HCT116 (cell line): ENCODE results near the gene SYT9. TPM values are rescaled to one million over a fixed set of nuclear protein-coding genes. Genes with fewer than 3 reads are reported as not detected.

Experiments used
- ATAC-seq: fragments of 200-7000 bp; cut with Tn5 transposase; 2 replicates; pipeline ENCODE4 v1.9.1; 2020; ENCODE audit warnings: mild to moderate bottlenecking, moderate library complexity
- BruUV-seq: library from RNA; stranded (reverse); fragments of 400-500 nt; replicated peaks from 2 replicates; lab custom pipeline; 2021; lab: Mats Ljungman, UMichigan
- CTCF ChIA-PET: fragments of 300-600 bp; sonication (Branson Sonifier 250); formaldehyde crosslinking; loops from one replicate; lab custom pipeline; 2021; ENCODE audit warnings: antibody characterized with exemption; lab: Charles Lee
- POLR2A ChIA-PET: fragments of 300-600, 350-600 bp; sonication (Branson Sonifier 250); formaldehyde crosslinking; loops from one replicate; lab custom pipeline; 2021; ENCODE audit warnings: antibody characterized with exemption; lab: Charles Lee
- RAD21 ChIA-PET, 2 experiments: fragments of 300-600 bp; sonication (Branson Sonifier 250); formaldehyde crosslinking; loops; one replicate each; lab custom pipeline; 2023; ENCODE audit warnings: low total read pairs in 2 of 2; ENCODE audit not compliant: uncharacterized antibody in 2 of 2, unreplicated experiment in 2 of 2, low non-redundant PET in 1 of 2; lab: Charles Lee
- DNase-seq: peaks from one replicate; pipeline ENCODE4 v3.0.0-alpha.2; 2010; ENCODE audit warnings: low read depth, low spot score
- H2AFZ ChIP-seq: fragments of 200-600 bp; shearing (Covaris generic), sonication (generic); 2 replicates; pipeline ENCODE4 v1.6.1; 2017; ENCODE audit warnings: low read depth, mixed run types, mixed read lengths, antibody characterized with exemption, low read length; ENCODE audit not compliant: poor library complexity, severe bottlenecking
- H3K27ac ChIP-seq: 2 replicates; pipeline ENCODE4 v1.5.1; 2012; ENCODE audit warnings: low read depth, low read length
- H3K27me3 ChIP-seq: fragments of 200-600 bp; sonication (generic); 2 replicates; pipeline ENCODE4 v1.6.1; 2016; ENCODE audit warnings: mixed run types, low read length, mixed read lengths; ENCODE audit not compliant: insufficient read depth
- H3K36me3 ChIP-seq, 2 experiments: fragments of 200-500 bp in 1 of 2; fragments of 200-600 bp in 1 of 2; sonication (Bioruptor generic) in 1 of 2; sonication (generic) in 1 of 2; 2 replicates each; pipeline versions ENCODE4 v1.5.1 to v1.6.1; 2014 to 2016; ENCODE audit warnings: low read length in 2 of 2, inconsistent platforms in 1 of 2, mixed read lengths in 1 of 2, mixed run types in 1 of 2; ENCODE audit not compliant: insufficient read depth in 2 of 2, control insufficient read depth in 1 of 2
- H3K4me1 ChIP-seq, 2 experiments: fragments of 200-600 bp in 1 of 2; sonication (generic) in 1 of 2; 2 replicates each; pipeline versions ENCODE4 v1.5.1 to v1.6.1; 2012 to 2017; ENCODE audit warnings: low read length in 2 of 2, inconsistent platforms in 1 of 2, mild to moderate bottlenecking in 1 of 2, mixed read lengths in 1 of 2, mixed run types in 1 of 2, moderate library complexity in 1 of 2; ENCODE audit not compliant: insufficient read depth in 2 of 2, control insufficient read depth in 1 of 2
- H3K4me2 ChIP-seq: fragments of 200-600 bp; sonication (generic); 2 replicates; pipeline ENCODE4 v1.6.1; 2017; ENCODE audit warnings: mixed run types, low read length, mixed read lengths
- H3K4me3 ChIP-seq, 2 experiments: fragments of 200-600 bp in 1 of 2; sonication (generic) in 1 of 2; replicated peaks in 1 of 2; 2 replicates each; pipeline ENCODE4 v1.5.1; 2011 to 2016; ENCODE audit warnings: low read length in 2 of 2, control low read depth in 1 of 2, low read depth in 1 of 2, mild to moderate bottlenecking in 1 of 2, mixed read lengths in 1 of 2, mixed run types in 1 of 2
- H3K79me2 ChIP-seq: fragments of 200-600 bp; sonication (generic); 2 replicates; pipeline ENCODE4 v1.6.1; 2017; ENCODE audit warnings: mild to moderate bottlenecking, mixed run types, low read length, moderate library complexity, mixed read lengths; ENCODE audit not compliant: insufficient read depth
- H3K9ac ChIP-seq: fragments of 200-600 bp; sonication (generic); 2 replicates; pipeline ENCODE4 v1.6.1; 2016; ENCODE audit warnings: low read length, mixed read lengths
- H3K9me2 ChIP-seq: fragments of 200-600 bp; sonication (generic), shearing (Covaris generic); 2 replicates; pipeline ENCODE4 v1.6.1; 2017; ENCODE audit warnings: mixed run types, mild to moderate bottlenecking, moderate library complexity; ENCODE audit not compliant: insufficient read depth
- H3K9me3 ChIP-seq, 2 experiments: fragments of 200-500 bp in 1 of 2; fragments of 200-600 bp in 1 of 2; sonication (Bioruptor generic) in 1 of 2; sonication (generic) in 1 of 2; 2 replicates each; pipeline ENCODE4 v1.6.1; 2014 to 2017; ENCODE audit warnings: low read length in 2 of 2, mixed read lengths in 2 of 2, inconsistent platforms in 1 of 2, low read depth in 1 of 2, mild to moderate bottlenecking in 1 of 2, mixed run types in 1 of 2, moderate library complexity in 1 of 2; ENCODE audit not compliant: control insufficient read depth in 1 of 2, insufficient read depth in 1 of 2
- H4K20me1 ChIP-seq: fragments of 200-600 bp; sonication (generic), shearing (Covaris generic); 2 replicates; pipeline ENCODE4 v1.6.1; 2017; ENCODE audit warnings: mixed run types, mild to moderate bottlenecking, moderate library complexity; ENCODE audit not compliant: insufficient read depth
- CTCF ChIP-seq, 3 experiments: fragments of 200-600 bp in 1 of 3; sonication (generic) in 1 of 3; IDR thresholded peaks in 2 of 3; conservative IDR thresholded peaks in 1 of 3; 2 replicates each; pipeline ENCODE4 v1.5.1; 2012 to 2017; ENCODE audit warnings: low read depth in 2 of 3, low read length in 2 of 3, antibody characterized with exemption in 1 of 3, borderline replicate concordance in 1 of 3, control low read depth in 1 of 3, mild to moderate bottlenecking in 1 of 3, mixed read lengths in 1 of 3, mixed run types in 1 of 3, moderate library complexity in 1 of 3; ENCODE audit not compliant: insufficient read depth in 1 of 3
- EZH2 ChIP-seq: fragments of 200-600 bp; sonication (generic); IDR thresholded peaks from 2 replicates; pipeline ENCODE4 v1.6.1; 2017; ENCODE audit warnings: antibody characterized with exemption, mixed run types
- EZH2phosphoT487 ChIP-seq: fragments of 200-600 bp; IDR thresholded peaks from 2 replicates; pipeline ENCODE4 v1.6.1; 2018; ENCODE audit warnings: antibody characterized with exemption, borderline replicate concordance
- FOSL1 ChIP-seq: IDR thresholded peaks from 2 replicates; pipeline ENCODE4 v1.6.1; 2012; ENCODE audit warnings: low read depth
- MAX ChIP-seq: IDR thresholded peaks from 2 replicates; pipeline ENCODE4 v1.6.1; 2012
- POLR2A ChIP-seq: IDR thresholded peaks from 2 replicates; pipeline ENCODE4 v1.7.0; 2011; ENCODE audit warnings: borderline replicate concordance; ENCODE audit not compliant: insufficient read depth, insufficient read length; ENCODE audit errors: extremely low read depth
- POLR2AphosphoS5 ChIP-seq: IDR thresholded peaks from 2 replicates; pipeline ENCODE4 v1.6.1; 2011; ENCODE audit warnings: mild to moderate bottlenecking, low read depth, low read length, moderate library complexity
- SIN3A ChIP-seq: IDR thresholded peaks from 2 replicates; pipeline ENCODE4 v1.6.1; 2012; ENCODE audit warnings: low read depth
- SP1 ChIP-seq: IDR thresholded peaks from 2 replicates; pipeline ENCODE4 v1.6.1; 2012; ENCODE audit warnings: low read depth
- SRF ChIP-seq: IDR thresholded peaks from 2 replicates; pipeline ENCODE4 v1.6.1; 2012; ENCODE audit warnings: low read depth
- TCF7L2 ChIP-seq: IDR thresholded peaks from 2 replicates; pipeline ENCODE4 v1.7.0; 2011; ENCODE audit warnings: borderline replicate concordance, inconsistent platforms; ENCODE audit not compliant: insufficient read depth, insufficient read length; ENCODE audit errors: extremely low read depth
- YY1 ChIP-seq: IDR thresholded peaks from 2 replicates; pipeline ENCODE4 v1.6.1; 2011; ENCODE audit warnings: low read length, low read depth, moderate library complexity, mild to moderate bottlenecking; ENCODE audit not compliant: insufficient replicate concordance; ENCODE audit errors: extremely low read depth
- ZBTB33 ChIP-seq: IDR thresholded peaks from 2 replicates; pipeline ENCODE4 v1.6.1; 2011; ENCODE audit warnings: mild to moderate bottlenecking, low read length, moderate library complexity; ENCODE audit not compliant: insufficient replicate concordance; ENCODE audit errors: extremely low read depth
- ZFX ChIP-seq: fragments of 450-650 bp; IDR thresholded peaks from 2 replicates; pipeline ENCODE4 v1.6.1; 2017
- ZNF274 ChIP-seq: fragments of 200-500 bp; sonication (Bioruptor generic); IDR thresholded peaks from 2 replicates; pipeline ENCODE4 v1.6.1; 2014; ENCODE audit warnings: mild to moderate bottlenecking, low read depth, low read length, inconsistent platforms
- intact Hi-C: fragments of 100-400 bp; cut with micrococcal nuclease; formaldehyde crosslinking; loops from 2 replicates; pipeline ENCODE4 v1.10.0; 2022
- total RNA-seq: library from RNA; stranded (reverse); gene quantifications from one replicate; pipeline ENCODE4 v1.2.1, GENCODE V29; 2021; ENCODE audit not compliant: unreplicated experiment

Gene SYT9
- total RNA-seq, 1 experiment from 2014 or later = not detected

- intact Hi-C loops = no loop called here
These were observed 6.4 kb upstream of the SYT9 start for GRCh38 chr11:7245341-7245740.

More at GRCh38 chr11:7245341-7245740, 6.4 kb upstream of the SYT9 start:
- Histone ChIP-seq H3K4me3 (no peak overlapping the region), H3K9me2 (no peaks in the 10 kb centered on the region), H3K4me2 (no peak overlapping the region), H3K4me1 (no peaks in the 10 kb centered on the region), H3K27ac (no peak overlapping the region)
- POLR2A ChIA-PET = no interaction called here
- TF ChIP-seq CTCF (IDR thresholded peaks at IDR 0.05 in 2 of 3, conservative IDR thresholded peaks at IDR 0.05 in 1 of 3; ENCODE audit: borderline replicate concordance in 1 of 3, insufficient read depth in 1 of 3, low read depth in 2 of 3, low read length in 2 of 3) = no peak
- no peak for TF ChIP-seq POLR2AphosphoS5
- no peak for TF ChIP-seq SIN3A
- TF ChIP-seq ZFX = no peak
- TF ChIP-seq SP1 = no peak
- no peak for TF ChIP-seq MAX
- no peak for TF ChIP-seq FOSL1
- no peak for TF ChIP-seq ZNF274
- TF ChIP-seq ZBTB33 = no peak
- TF ChIP-seq EZH2phosphoT487 = no peak
- no peak for TF ChIP-seq SRF
- TF ChIP-seq YY1 = no peak
- TF ChIP-seq TCF7L2 = no peak
- no peak for TF ChIP-seq POLR2A
- TF ChIP-seq EZH2 = no peak
- TF ChIP-seq, all 23 proteins: peak for 0
- H3K79me2 ChIP-seq = no peaks in the 10 kb centered on the region
- CTCF ChIA-PET = no interaction called here
- DNase-seq (no peak), ATAC-seq (no peak)
- H3K9ac ChIP-seq = no peak overlapping the region
- H3K9me3 ChIP-seq = no peaks in the 10 kb centered on the region
- RAD21 ChIA-PET = no interaction called here
- BruUV-seq = no TSS peak
- no peak overlapping the region for H2AFZ ChIP-seq
- H3K36me3 ChIP-seq = no peaks in the 10 kb centered on the region
- H4K20me1 ChIP-seq = no peaks in the 10 kb centered on the region
- H3K27me3 ChIP-seq = peaks cover 35% of the 10 kb centered on the region
